Panc1 (cell line): ENCODE results near the gene TGFB1I1.

Experiments
- POLR2AphosphoS5 ChIP-seq: IDR thresholded peaks from 2 replicates; pipeline ENCODE4 v1.6.1; 2012; ENCODE audit warnings: mild to moderate bottlenecking, low read depth, low read length, moderate library complexity
- SIN3A ChIP-seq: IDR thresholded peaks from 2 replicates; pipeline ENCODE4 v1.6.1; 2012; ENCODE audit warnings: low read depth, mild to moderate bottlenecking, low read length, moderate library complexity, borderline replicate concordance; ENCODE audit not compliant: insufficient read depth

GRCh38 chr16:31475946-31476302 lies 4.0 kb downstream of the TGFB1I1 start:
- TF ChIP-seq POLR2AphosphoS5 (no peak), SIN3A (no peak)
